ENCODE measurements around the gene VPS4A.

VPS4A gene

GRCh38 chr16:69314534-69314933 is 3.4 kb downstream of the VPS4A start:
- Histone ChIP-seq H3K36me3 (ENCODE audit: insufficient read depth, low read length) (peaks cover 35% of the 10 kb centered on the region; the same call in 1 of the 2 replicates), H3K4me2 (ENCODE audit: low read depth, low read length, poor library complexity, severe bottlenecking) (peak overlapping the region; percentile 98), H4K20me1 (ENCODE audit: insufficient read depth, low read length, poor library complexity, severe bottlenecking) (peaks cover 33% of the 10 kb centered on the region)

GRCh38 chr16:69315486-69316311 is 4.5 kb downstream of the VPS4A start:
- Histone ChIP-seq H3K36me3 (ENCODE audit: insufficient read depth, low read length) (peaks cover 47% of the 10 kb centered on the region; the same call in 1 of the 2 replicates), H3K27me3 (ENCODE audit: insufficient read depth, low read length, poor library complexity, severe bottlenecking) (no peaks in the 10 kb centered on the region), H3K9ac (ENCODE audit: low read depth, low read length, poor library complexity, severe bottlenecking) (no peak overlapping the region), H3K4me3 (ENCODE audit: low read length, poor library complexity, severe bottlenecking) (no peak overlapping the region), H3F3A (ENCODE audit: low read depth) (no peaks in the 10 kb centered on the region), H3K4me1 (ENCODE audit: insufficient read depth, low read length, poor library complexity, severe bottlenecking) (peaks cover 1% of the 10 kb centered on the region), H4K20me1 (ENCODE audit: insufficient read depth, low read length, poor library complexity, severe bottlenecking) (peaks cover 33% of the 10 kb centered on the region), H3K9me2 (replicated peaks; ENCODE audit: low read depth, low read length) (no peaks in the 10 kb centered on the region), H3K9me3 (ENCODE audit: insufficient read depth, low read depth, low read length) (no peaks in the 10 kb centered on the region), H3K4me2 (ENCODE audit: low read depth, low read length, poor library complexity, severe bottlenecking) (no peak overlapping the region), H3K79me2 (ENCODE audit: insufficient read depth, low read length) (peaks cover 61% of the 10 kb centered on the region), H2AFZ (ENCODE audit: low read length) (no peak overlapping the region)
- TF ChIP-seq CTCF (conservative IDR thresholded peaks at IDR 0.05; ENCODE audit: low read length) (no peak), EZH2phosphoT487 (IDR thresholded peaks at IDR 0.05; ENCODE audit: borderline replicate concordance) (no peak)

More at GRCh38 chr16:69314534-69314933, 3.4 kb downstream of the VPS4A start:
- H3K9ac ChIP-seq (ENCODE audit: low read depth, low read length, poor library complexity, severe bottlenecking): peak overlapping the region; percentile 32
- peaks cover 61% of the 10 kb centered on the region for H3K79me2 ChIP-seq (ENCODE audit: insufficient read depth, low read length)
- TF ChIP-seq CTCF (conservative IDR thresholded peaks at IDR 0.05; ENCODE audit: low read length): no peak
- no peak for TF ChIP-seq EZH2phosphoT487 (IDR thresholded peaks at IDR 0.05; ENCODE audit: borderline replicate concordance)
- no peaks in the 10 kb centered on the region for H3K9me2 ChIP-seq (replicated peaks; ENCODE audit: low read depth, low read length)
- H3K9me3 ChIP-seq (ENCODE audit: insufficient read depth, low read depth, low read length): no peaks in the 10 kb centered on the region
- H2AFZ ChIP-seq (ENCODE audit: low read length): no peak overlapping the region
- no peak overlapping the region for H3K4me3 ChIP-seq (ENCODE audit: low read length, poor library complexity, severe bottlenecking)
- no peaks in the 10 kb centered on the region for H3F3A ChIP-seq (ENCODE audit: low read depth)
- H3K27me3 ChIP-seq (ENCODE audit: insufficient read depth, low read length, poor library complexity, severe bottlenecking): no peaks in the 10 kb centered on the region
- H3K4me1 ChIP-seq (ENCODE audit: insufficient read depth, low read length, poor library complexity, severe bottlenecking): peaks cover 6% of the 10 kb centered on the region

GRCh38 chr16:69316595-69317034 is 5.5 kb downstream of the VPS4A start:
- H3F3A ChIP-seq (ENCODE audit: low read depth): no peaks in the 10 kb centered on the region
- no peak overlapping the region for H3K4me3 ChIP-seq (ENCODE audit: low read length, poor library complexity, severe bottlenecking)
- peaks cover 31% of the 10 kb centered on the region for H4K20me1 ChIP-seq (ENCODE audit: insufficient read depth, low read length, poor library complexity, severe bottlenecking)
- no peak overlapping the region for H3K9ac ChIP-seq (ENCODE audit: low read depth, low read length, poor library complexity, severe bottlenecking)
- H3K4me2 ChIP-seq (ENCODE audit: low read depth, low read length, poor library complexity, severe bottlenecking): no peak overlapping the region
- no peak overlapping the region for H2AFZ ChIP-seq (ENCODE audit: low read length)
- H3K36me3 ChIP-seq (ENCODE audit: insufficient read depth, low read length): peaks cover 56% of the 10 kb centered on the region; the same call in 1 of the 2 replicates
- peaks cover 62% of the 10 kb centered on the region for H3K79me2 ChIP-seq (ENCODE audit: insufficient read depth, low read length)
- no peaks in the 10 kb centered on the region for H3K9me3 ChIP-seq (ENCODE audit: insufficient read depth, low read depth, low read length)
- no peaks in the 10 kb centered on the region for H3K27me3 ChIP-seq (ENCODE audit: insufficient read depth, low read length, poor library complexity, severe bottlenecking)
- no peaks in the 10 kb centered on the region for H3K9me2 ChIP-seq (replicated peaks; ENCODE audit: low read depth, low read length)
- H3K4me1 ChIP-seq (ENCODE audit: insufficient read depth, low read length, poor library complexity, severe bottlenecking): no peaks in the 10 kb centered on the region
- TF ChIP-seq CTCF (conservative IDR thresholded peaks at IDR 0.05; ENCODE audit: low read length) (no peak), EZH2phosphoT487 (IDR thresholded peaks at IDR 0.05; ENCODE audit: borderline replicate concordance) (no peak)

All from Loucy (cell line).